SK-N-SH treated with all-trans-retinoic acid at 6 μM for 48 hours (cell line): ENCODE results near the gene NUB1.

Source experiments
- OSR1 ChIP-seq: fragments of 250-450 bp; sonication (Bioruptor Pico); IDR thresholded peaks from 2 replicates; pipeline ENCODE4 v1.8.0; 2022; ENCODE audit warnings: moderate library complexity, mild to moderate bottlenecking, inconsistent platforms
- RARB ChIP-seq: fragments of 250-450 bp; sonication (Bioruptor Pico); IDR thresholded peaks from 2 replicates; pipeline ENCODE4 v1.8.0; 2021; ENCODE audit warnings: mild to moderate bottlenecking, moderate library complexity

GRCh38 chr7:151337346-151337745 is 4.3 kb upstream of the NUB1 start:
- TF ChIP-seq OSR1 (CRISPR knock-in tag) (no peak), RARB (no peak)
